ENCODE measurements around the gene KIAA1328. TPM values are rescaled to one million over a fixed set of nuclear protein-coding genes. Genes with fewer than 3 reads are reported as not detected.

KIAA1328 gene
- polyA plus RNA-seq, 1 of the 3 experiments (the other 2 are of a cell fraction), result 2.6 TPM

- no peaks in the 10 kb centered on the region for H4K20me1 ChIP-seq (ENCODE audit: insufficient read depth)
- H3K4me1 ChIP-seq (ENCODE audit: control insufficient read depth in 1 of 2, insufficient read depth in 2 of 2, low read depth in 1 of 2, low read length in 1 of 2), result no peaks in the 10 kb centered on the region
- H3K36me3 ChIP-seq (replicated peaks in 1 of 2; ENCODE audit: control insufficient read depth in 1 of 2, insufficient read depth in 2 of 2, low read length in 1 of 2), result no peaks in the 10 kb centered on the region
- WGBS (ENCODE audit: low lambda C conversion rate), result 81% methylated on average over 1 of the region's 1 CpG
- CTCF ChIA-PET, result no interaction called here
- H3K4me3 ChIP-seq (ENCODE audit: low read depth in 2 of 2, low read length in 1 of 2), result no peak overlapping the region
- H3K9me2 ChIP-seq, result no peaks in the 10 kb centered on the region
- H3K27ac ChIP-seq (ENCODE audit: low read depth in 2 of 2, low read length in 1 of 2), result no peak overlapping the region
- no peaks in the 10 kb centered on the region for H3F3A ChIP-seq (replicated peaks; ENCODE audit: insufficient read depth)
- H2AFZ ChIP-seq (ENCODE audit: low read depth), result no peak overlapping the region
- no peak for DNase-seq
- POLR2A ChIA-PET, result no interaction called here
- H3K4me2 ChIP-seq, result no peak overlapping the region
- no peaks in the 10 kb centered on the region for H3K9me3 ChIP-seq
- no peak overlapping the region for H3K9ac ChIP-seq
- no peaks in the 10 kb centered on the region for H3K79me2 ChIP-seq (ENCODE audit: insufficient read depth)
- TF ChIP-seq RCOR1 (IDR thresholded peaks at IDR 0.05; ENCODE audit: low read length) (no peak), REST (IDR thresholded peaks at IDR 0.05; ENCODE audit: low read depth, low read length) (no peak), USF2 (IDR thresholded peaks at IDR 0.05; ENCODE audit: borderline replicate concordance, low read depth, low read length) (no peak), TEAD4 (IDR thresholded peaks at IDR 0.05; ENCODE audit: borderline replicate concordance, insufficient read depth) (no peak), IRF3 (IDR thresholded peaks at IDR 0.05; ENCODE audit: low read depth, low read length) (no peak), SMC3 (IDR thresholded peaks at IDR 0.05; ENCODE audit: low read depth, low read length) (no peak), EP300 (IDR thresholded peaks at IDR 0.05; ENCODE audit: borderline replicate concordance in 1 of 2, low read depth in 1 of 2, low read length in 1 of 2) (no peak), TAF1 (IDR thresholded peaks at IDR 0.05; ENCODE audit: borderline replicate concordance, low read depth, low read length) (no peak), MEF2A (IDR thresholded peaks at IDR 0.05; ENCODE audit: borderline replicate concordance, low read depth) (no peak), FOXJ3 (CRISPR knock-in tag; IDR thresholded peaks at IDR 0.05) (no peak), NFIC (IDR thresholded peaks at IDR 0.05; ENCODE audit: borderline replicate concordance) (no peak), MAX (IDR thresholded peaks at IDR 0.05; ENCODE audit: low read depth) (no peak), RAD21 (IDR thresholded peaks at IDR 0.05; ENCODE audit: low read length) (no peak), YY1 (IDR thresholded peaks at IDR 0.05; ENCODE audit: low read depth) (no peak), USF1 (IDR thresholded peaks at IDR 0.05; ENCODE audit: borderline replicate concordance, low read depth) (no peak), ELF1 (IDR thresholded peaks at IDR 0.05) (no peak), GATA2 (CRISPR knock-in tag; IDR thresholded peaks at IDR 0.05) (no peak), NRF1 (IDR thresholded peaks at IDR 0.05; ENCODE audit: low read depth, low read length) (no peak), TCF12 (IDR thresholded peaks at IDR 0.05) (no peak), RXRA (IDR thresholded peaks at IDR 0.05; ENCODE audit: borderline replicate concordance, low read depth) (no peak)
- H3K27me3 ChIP-seq (ENCODE audit: insufficient read depth), result no peaks in the 10 kb centered on the region
Measured at GRCh38 chr18:36953047-36953446, 124.1 kb downstream of the KIAA1328 start.

Data from SK-N-SH (cell line).